Endometrial microvascular endothelial cells (primary cell): ENCODE results near the gene RAP2C. TPM values are rescaled to one million over a fixed set of nuclear protein-coding genes. Genes with fewer than 3 reads are reported as not detected.
"Not testable (repeated sequence)": the region's sequence is repeated elsewhere in the genome, so short reads cannot be mapped to it uniquely, and the experiment has no call there.

Experiments
- in situ Hi-C: cut with HindIII; loops from 2 replicates; pipeline ENCODE4 v1.10.0; 2017; ENCODE audit warnings: low sequenced_read_pairs, low pct_unique_long_range_greater_than_20kb; ENCODE audit errors: inconsistent ontology term
- total RNA-seq: library from RNA; depleted of rRNA; stranded (reverse); fragments of >200 nt; gene quantifications from one replicate; pipeline ENCODE4 v1.2.3, GENCODE V29; 2015; ENCODE audit errors: inconsistent ontology term

The RAP2C gene
- total RNA-seq, 1 donor from 2014 or later, result 22.5 TPM

DNA sequence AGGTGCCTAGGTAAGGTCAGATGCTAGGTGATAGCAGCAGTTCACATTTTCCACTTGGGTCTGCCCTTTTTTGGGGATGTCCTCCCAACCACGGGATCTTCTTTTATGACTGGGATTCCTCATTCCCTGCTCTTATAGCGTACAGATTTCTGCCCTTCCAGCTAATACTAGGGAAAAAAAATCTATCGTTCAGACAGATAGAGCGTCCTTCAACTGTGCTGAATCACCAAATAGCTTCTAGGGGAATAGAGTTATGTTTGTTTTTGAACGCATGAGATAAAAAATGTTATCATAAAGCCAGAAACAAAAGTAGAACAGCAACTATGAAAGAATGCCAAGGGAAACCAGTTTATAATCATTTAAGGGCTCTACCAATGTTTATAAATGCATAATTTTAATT is 13.0 kb downstream of the RAP2C start:
- in situ Hi-C loops, result no loop called here

DNA sequence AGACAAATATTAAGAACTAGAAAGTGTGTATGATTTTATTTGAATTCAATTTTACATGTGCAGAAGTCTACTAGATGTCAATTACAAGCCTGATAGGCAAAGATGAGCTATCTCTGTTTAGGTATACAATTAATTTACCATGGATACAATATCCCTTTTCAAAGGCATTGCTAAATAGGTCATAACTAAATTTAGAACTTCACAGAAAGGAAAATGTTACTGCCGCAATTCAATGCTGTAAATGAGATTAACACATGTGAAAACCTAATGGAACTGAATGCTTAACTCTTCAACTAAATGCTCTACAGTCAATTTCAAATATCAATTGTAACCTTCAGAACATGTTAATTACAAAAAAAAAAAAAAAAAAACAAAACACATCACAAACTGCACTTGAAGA is 14.6 kb downstream of the RAP2C start:
- in situ Hi-C loops, result no loop called here

DNA sequence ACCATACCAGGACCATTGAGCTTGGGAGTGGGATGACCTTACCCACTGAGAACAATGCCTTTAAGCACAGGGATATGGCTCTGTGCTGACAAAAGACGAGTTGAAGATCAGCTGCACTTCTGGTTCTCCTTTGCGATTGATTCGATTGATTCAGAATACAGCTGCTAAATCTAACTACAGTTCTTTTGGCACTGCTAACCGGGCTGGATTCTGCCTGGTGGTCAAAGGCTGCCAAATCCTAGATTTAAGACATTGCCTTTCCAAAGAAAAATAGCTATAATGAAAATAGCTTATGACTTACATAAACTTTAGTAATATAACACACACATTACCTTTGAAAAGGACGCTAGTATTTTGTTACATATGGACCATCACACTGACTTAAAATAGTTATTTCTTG is 18.3 kb downstream of the RAP2C start:
- in situ Hi-C loops, result no loop called here

DNA sequence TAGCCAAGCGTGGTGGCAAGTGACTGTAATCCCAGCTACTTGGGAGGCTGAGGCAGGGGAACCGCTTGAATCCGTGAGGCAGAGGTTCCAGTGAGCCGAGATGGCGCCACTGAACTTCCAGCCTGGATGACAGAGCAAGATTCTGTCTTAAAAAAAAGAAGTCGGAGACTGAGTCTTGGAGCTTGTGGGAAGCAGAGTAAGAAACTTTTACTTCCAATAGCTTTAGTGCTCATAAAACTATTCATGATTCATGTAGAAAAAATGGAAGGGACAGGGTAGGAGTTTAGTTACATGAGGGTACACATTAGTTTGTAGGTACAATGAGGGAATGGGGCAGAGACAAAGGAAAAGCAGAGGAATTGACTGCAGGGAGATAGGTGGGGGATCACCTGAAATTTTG is 19.3 kb downstream of the RAP2C start:
- in situ Hi-C loops, result no loop called here

DNA sequence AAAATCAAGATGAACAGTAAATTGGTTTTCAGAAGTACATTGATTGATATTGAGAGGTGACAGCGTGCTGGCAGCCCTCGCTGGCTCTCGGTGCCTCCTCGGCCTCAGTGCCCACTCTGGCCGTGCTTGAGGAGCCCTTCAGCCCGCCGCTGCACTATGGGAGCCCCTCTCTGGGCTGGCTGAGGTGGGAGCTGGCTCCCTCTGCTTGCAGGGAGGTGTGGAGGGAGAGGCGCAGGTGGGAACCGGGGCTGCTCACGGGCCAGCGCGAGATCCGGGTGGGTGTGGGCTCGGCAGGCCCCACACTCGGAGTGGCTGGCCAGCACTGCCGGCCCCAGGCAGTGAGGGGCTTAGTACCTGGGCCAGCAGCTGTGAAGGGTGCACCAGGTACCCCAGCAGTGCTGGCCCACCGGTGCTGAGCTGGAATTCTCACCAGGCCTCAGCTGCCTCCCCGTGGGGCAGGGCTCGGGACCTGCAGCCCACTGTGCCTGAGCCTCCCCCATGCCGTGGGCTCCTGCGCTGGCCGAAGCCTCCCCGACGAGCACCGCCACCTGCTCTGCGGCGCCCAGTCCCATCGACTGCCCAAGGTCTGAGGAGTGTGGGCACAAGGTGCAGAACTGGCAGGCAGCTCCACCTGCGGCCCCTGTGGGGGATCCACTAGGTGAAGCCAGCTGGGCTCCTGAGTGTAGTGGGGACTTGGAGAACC is 25.2 kb downstream of the RAP2C start:
- in situ Hi-C loops, result no loop called here

DNA sequence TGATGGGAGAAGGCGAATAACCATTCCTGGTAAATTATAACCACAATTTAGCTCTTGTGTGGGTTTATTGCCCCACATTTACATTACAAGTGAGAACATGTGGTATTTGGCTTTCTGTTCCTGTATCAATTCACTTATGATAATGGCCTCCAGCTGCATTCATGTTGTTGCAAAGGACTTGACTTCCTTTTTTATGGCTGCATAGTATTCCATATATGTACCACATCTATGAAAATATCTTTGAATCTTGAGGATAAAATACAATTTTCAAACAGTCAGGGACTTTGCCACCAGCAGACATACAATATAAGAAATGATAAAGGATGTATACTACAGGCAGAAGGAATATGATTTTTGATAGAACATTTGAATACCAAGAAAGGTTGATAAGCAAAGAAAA is 27.3 kb downstream of the RAP2C start:
- in situ Hi-C loops, result no loop called here

DNA sequence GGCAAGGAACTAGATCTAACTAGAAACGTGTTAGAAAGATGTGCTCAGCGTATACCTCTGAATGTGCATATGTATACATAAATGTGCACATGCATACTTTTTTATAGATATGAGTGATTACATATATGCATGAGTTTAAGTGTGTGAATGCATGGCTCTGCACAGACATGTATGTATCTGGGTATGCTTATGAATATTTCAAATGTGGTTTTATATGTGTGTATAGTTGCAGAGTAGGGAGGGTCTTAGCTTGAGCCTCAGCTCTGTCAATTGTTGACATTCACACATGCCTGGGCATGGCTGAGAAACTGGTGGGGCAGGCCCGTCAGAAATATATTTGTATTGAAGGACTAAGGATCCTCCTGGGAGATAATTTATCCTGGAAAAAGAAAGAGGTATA is 31.1 kb downstream of the RAP2C start:
- in situ Hi-C loops, result no loop called here

DNA sequence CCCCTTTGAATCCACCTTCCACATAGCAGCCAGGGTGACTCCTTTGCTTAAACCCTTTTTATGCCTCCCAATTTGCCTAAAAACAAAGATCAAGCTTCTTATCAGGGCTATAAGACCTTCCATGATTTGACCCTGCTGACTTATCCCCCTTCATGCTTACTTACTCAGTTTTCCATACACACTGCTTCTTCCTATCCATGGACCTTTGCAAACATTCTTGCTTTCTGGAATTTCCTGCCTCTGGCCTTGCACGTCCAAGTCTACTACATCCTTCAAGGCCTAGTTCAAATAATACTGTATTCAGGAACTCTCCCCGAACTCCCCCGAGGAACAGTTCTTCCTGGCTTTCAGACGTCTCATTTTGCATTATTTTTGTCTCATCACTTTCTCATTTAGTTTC is 31.8 kb downstream of the RAP2C start:
- in situ Hi-C loops, result no loop called here

DNA sequence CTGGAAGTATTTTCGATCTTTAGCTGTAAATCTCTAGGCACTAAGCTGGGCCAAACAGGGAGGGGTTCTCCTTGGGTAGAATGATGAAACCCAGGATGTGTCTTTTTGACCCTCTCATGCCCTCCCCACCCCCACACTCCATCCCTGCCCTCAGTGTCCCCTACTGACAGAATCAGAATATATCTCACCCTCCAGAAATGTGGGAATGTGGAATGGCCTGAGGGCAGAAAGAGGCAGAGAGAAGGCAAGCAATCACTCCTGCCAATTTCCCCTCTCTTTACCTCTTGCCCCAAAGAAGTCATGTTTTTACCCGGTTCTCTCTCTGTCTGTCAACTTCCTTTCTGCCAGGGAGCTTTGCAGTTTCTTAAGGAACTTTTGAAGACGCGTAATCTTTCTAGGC is 34.4 kb downstream of the RAP2C start:
- in situ Hi-C loops, result no loop called here

DNA sequence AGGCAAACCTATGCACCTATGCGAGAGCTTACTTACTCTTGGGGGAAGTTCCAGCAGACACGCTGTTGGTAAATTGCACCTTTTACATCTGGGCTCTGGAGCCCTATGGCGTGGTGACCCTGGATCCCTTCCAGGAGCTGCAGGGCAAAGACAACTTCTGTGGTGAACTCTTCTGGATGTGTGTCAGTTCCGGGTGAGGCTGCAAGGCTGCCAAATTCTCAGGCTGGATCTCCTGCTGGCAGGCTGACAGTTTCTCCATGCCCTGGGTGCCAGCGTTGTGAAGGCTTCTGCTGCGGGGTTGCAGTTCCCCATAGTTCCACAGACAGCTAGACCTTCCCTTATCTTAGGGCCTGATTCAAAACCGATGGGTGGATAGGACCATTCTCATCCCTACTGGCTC is 37.9 kb downstream of the RAP2C start:
- in situ Hi-C loops, result no loop called here

DNA sequence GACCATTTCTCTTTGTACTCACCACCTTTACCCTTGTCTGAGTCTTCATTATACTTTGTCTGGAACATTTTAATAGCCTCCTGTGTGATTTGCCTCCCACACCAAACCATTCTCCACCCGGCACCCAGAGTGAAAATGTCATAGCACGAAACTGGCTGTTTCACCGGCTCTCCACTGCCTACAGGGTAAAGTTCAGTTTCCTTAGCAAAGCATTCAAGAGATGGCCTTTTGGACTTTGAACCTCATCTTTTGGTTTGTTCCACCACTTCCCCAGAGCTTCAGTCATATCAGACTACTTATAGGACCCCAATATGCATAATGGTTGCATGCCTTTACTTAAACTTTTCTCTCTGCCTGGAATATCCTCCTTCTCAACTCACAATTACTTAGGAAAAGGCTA is 38.3 kb downstream of the RAP2C start:
- in situ Hi-C loops, result no loop called here

DNA sequence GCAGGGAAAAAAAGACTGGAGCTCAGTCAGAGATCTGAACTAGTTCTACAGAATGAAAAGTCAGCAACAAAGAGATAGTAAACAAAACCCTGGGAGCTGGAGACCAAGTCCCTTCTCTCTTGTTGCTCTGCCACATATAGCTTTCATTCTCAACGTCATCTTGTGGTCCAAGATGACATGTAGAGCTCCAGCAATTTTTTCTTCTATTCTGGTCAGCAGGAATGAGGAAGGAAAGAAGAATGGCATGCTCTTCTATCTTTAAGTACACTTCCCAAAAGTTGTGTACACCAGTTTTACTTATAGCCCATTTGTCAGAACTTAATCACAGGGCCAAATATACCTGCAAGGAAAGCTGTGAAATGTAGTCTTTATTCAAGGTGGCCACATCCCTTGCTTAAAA is 45.6 kb downstream of the RAP2C start:
- in situ Hi-C loops, result no loop called here

DNA sequence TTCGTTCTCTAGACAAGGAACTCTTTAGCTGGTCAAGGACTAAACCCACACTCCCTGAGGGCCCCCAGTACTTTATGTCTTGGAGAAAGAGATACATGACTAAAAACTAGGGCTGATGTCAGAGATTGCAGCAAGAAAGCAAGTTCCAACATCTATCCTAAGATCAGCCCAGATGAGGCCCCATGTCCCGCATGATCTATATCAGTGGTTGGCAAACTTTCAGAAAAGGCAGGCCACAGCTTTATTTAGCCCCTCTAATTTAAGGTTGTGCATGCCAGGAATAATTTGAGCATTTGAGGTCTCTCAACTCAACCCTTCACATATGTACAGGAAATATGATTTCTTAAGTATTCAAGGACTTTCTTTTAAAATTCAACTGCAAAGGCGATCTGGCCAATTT is 47.4 kb downstream of the RAP2C start:
- in situ Hi-C loops, result no loop called here

DNA sequence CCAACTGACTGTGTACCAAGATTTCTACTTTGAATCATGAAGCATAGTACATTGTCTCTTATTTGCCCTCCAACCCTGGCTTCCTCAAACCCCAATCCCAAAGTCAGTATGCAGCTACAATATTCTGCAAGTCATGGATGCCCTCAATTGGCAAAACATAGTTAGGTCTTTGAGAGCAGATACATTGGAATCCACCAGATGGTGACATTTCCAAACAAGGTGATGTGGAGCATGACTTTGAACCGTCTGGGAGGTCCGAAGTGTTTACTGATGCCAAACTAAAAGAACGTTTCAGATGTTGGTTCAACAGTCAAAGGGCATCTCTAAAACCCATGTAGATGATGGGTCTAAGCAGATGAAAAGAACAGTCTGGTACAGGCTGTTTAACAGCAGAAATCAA is 47.8 kb downstream of the RAP2C start:
- in situ Hi-C loops, result no loop called here

DNA sequence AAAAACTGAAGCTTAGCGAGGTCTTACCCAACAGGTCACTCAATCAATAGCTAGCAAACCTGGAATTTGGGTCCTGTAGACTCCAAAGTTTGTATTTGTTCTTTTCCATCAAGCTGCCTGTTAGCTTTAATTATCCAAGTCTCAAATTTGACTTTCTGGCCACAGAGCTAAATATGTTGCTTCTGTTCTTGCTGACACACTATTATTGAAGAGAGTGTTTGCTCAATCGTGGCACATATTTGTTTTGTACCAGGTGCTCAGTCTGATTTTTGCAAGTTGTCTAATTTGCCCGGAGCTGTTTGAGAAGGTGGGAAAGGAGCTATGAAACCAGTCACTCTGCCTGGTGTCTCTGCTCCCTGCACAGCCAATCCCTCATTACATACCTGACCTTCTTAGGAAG is 49.7 kb downstream of the RAP2C start:
- in situ Hi-C loops, result no loop called here

DNA sequence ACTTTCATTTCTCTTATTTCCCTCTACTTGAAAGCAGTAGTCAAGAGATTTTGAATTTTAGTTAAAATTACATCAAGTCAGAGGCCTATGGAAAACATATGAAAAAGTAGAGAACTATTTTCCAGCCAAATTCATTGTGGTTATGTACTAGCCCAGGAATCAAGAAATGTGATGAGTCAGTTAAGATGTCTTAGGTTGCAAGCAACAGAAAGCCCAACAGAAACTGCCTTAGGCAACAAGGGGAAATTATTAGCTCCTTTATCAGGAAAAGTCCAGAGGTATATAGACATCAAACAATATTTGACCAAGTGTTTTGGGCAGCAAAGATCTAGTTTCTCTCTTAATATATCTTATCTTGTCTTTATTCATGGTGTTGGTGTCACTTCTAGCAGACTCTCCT is 53.6 kb downstream of the RAP2C start:
- in situ Hi-C loops, result no loop called here

DNA sequence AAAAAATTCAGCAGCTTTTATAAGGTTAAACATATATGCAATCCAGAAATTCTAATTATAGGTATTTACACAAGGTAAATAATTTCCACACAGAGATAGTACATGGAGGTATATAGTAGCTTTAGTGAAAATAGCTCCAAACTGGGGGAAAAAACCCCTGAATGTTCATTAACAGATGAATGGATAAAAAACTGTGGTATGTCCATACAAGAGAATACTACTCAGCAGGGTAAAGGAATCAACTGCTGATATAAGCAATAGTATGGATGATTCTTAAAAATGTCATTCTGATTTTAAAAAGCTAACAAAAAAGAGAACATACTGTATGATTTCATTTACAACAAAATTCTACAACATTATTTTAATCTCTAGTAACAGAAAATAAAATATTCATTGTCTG is 54.2 kb downstream of the RAP2C start:
- in situ Hi-C loops, result no loop called here

DNA sequence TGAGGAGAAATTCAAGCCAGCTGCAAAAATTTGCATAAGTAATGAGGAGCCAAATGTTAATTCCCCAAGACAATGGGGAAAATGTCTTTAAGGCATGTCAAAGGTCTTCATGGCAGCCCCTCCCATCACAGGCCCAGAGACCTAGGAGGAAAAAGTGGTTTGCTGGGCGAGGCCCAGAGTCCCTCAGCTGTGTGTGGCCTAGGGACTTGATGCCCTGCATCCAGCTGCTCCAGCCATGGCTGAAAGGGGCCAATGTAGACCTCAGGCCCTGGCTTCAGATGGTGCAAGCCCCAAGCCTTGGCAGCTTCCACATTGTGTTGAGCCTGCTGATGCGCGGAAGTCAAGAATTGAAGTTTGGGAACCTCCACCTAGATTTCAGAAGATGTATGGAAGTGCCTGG is 56.2 kb downstream of the RAP2C start:
- in situ Hi-C loops, result not testable (repeated sequence)

DNA sequence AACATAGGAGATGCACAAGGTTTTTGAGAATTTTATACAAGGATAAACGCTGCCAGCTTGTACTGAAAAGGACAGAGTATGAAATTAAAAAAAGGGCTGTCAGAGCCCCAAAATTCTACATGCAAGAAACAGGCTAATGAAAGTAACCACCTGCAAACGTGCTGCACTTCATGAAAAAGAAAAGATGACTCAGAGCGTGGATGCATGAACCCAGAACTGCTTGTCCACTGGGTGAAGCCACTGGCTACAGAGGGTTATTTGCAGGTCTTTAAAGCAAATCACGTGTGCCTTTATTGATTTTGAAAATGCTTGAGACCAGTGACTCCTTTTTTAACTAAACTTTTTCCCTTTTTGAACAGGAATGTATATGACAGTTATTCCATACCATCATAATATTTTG is 66.1 kb downstream of the RAP2C start:
- in situ Hi-C loops, result no loop called here
